Measurements from ENCODE around the gene SF1. TPM values are rescaled to one million over a fixed set of nuclear protein-coding genes. Genes with fewer than 3 reads are reported as not detected.

The SF1 gene
- total and polyA plus RNA-seq, 2 donors (not counting 3 experiments of a cell fraction or from before 2014, with no cell fraction given): 95.0 to 342 TPM

- Histone ChIP-seq H4K20me1 (replicated peaks; ENCODE audit: control insufficient read depth, extremely low read depth, insufficient read depth, low read length) (no peaks in the 10 kb centered on the region), H3K9me3 (replicated peaks; ENCODE audit: control insufficient read depth, insufficient read depth, low read length) (no peaks in the 10 kb centered on the region), H3K4me2 (ENCODE audit: insufficient read depth, low read length) (no peak overlapping the region), H3K9ac (replicated peaks; ENCODE audit: extremely low read depth, insufficient read depth, low read length) (no peak overlapping the region), H3K36me3 (ENCODE audit: control insufficient read depth in 2 of 2, extremely low read depth in 1 of 2, insufficient read depth in 2 of 2, low read length in 2 of 2) (no peaks in the 10 kb centered on the region), H2AFZ (ENCODE audit: low read depth, low read length) (no peak overlapping the region), H3K79me2 (ENCODE audit: control insufficient read depth, insufficient read depth, low read length) (no peaks in the 10 kb centered on the region), H3K9me1 (replicated peaks; ENCODE audit: control insufficient read depth, extremely low read depth, insufficient read depth, low read length) (no peaks in the 10 kb centered on the region), H3K4me3 (replicated peaks in 1 of 3; ENCODE audit: insufficient read depth in 1 of 3, low read depth in 1 of 3, low read length in 3 of 3) (no peak overlapping the region), H3K4me1 (ENCODE audit: control insufficient read depth, extremely low read depth, insufficient read depth, low read length) (no peaks in the 10 kb centered on the region), H3K27me3 (ENCODE audit: control insufficient read depth in 2 of 2, insufficient read depth in 2 of 2, low read length in 2 of 2) (peaks cover 0 to 5% of the 10 kb centered on the region in 2 experiments), H3K27ac (ENCODE audit: insufficient read depth, low read depth, low read length) (no peak overlapping the region)
- FAIRE-seq (no peak), DNase-seq (ENCODE audit: low read depth, low spot score) (no peak)
- intact Hi-C loops (cut with micrococcal nuclease) (no loop called here), dilution Hi-C loops (cut with MboI; ENCODE audit: extremely low pct_ligation_motif_present, low sequenced_read_pairs) (no loop called here)
- ChIA-PET POLR2A (no interaction called here), CTCF (interaction anchor here (1.7 kb wide), 1 partner anchor 47 kb away, joined by 6 read pairs; no protein-coding TSS in a partner anchor)
- BruUV-seq (replicated peaks): no TSS peak
- TF ChIP-seq MYC (IDR thresholded peaks at IDR 0.05; ENCODE audit: low read depth, low read length): no peak
- TF ChIP-seq JUN (IDR thresholded peaks at IDR 0.05; ENCODE audit: borderline replicate concordance, insufficient read depth, insufficient read length, low read depth): no peak
- TF ChIP-seq POLR2AphosphoS5 (IDR thresholded peaks at IDR 0.05; ENCODE audit: insufficient read depth, low read depth, low read length): no peak
- TF ChIP-seq CTCF (IDR thresholded peaks at IDR 0.05; ENCODE audit: extremely low read depth in 1 of 2, insufficient read depth in 1 of 2, low read depth in 1 of 2, low read length in 2 of 2): no peak
- no peak for TF ChIP-seq GATA2 (IDR thresholded peaks at IDR 0.05; ENCODE audit: insufficient read depth, insufficient read length, low read depth, low read length)
- TF ChIP-seq POLR2A (IDR thresholded peaks at IDR 0.05; ENCODE audit: low read depth, low read length): no peak
- no peak for TF ChIP-seq MAX (IDR thresholded peaks at IDR 0.05; ENCODE audit: insufficient read depth, insufficient read length)
- no peak for TF ChIP-seq FOS (IDR thresholded peaks at IDR 0.05; ENCODE audit: borderline replicate concordance, insufficient read depth, low read length)
- no peak for TF ChIP-seq EZH2 (IDR thresholded peaks at IDR 0.05; ENCODE audit: borderline replicate concordance, low read depth, low read length, severe bottlenecking)
Measured at GRCh38 chr11:64735725-64736259, 42.5 kb downstream of the SF1 start.

Data from endothelial cell of umbilical vein (primary cell).